GM21360 (cell line): ENCODE data around the gene TNS3.
A peak's percentile ranks its signal among the peaks of the same experiment; 100 is the strongest.

Experiments
- ATAC-seq: cut with Tn5 transposase; IDR thresholded peaks from one replicate; pipeline ENCODE4 v1.9.1; 2021; ENCODE audit warnings: mild to moderate bottlenecking, moderate library complexity; ENCODE audit not compliant: unreplicated experiment

Gene TNS3

DNA sequence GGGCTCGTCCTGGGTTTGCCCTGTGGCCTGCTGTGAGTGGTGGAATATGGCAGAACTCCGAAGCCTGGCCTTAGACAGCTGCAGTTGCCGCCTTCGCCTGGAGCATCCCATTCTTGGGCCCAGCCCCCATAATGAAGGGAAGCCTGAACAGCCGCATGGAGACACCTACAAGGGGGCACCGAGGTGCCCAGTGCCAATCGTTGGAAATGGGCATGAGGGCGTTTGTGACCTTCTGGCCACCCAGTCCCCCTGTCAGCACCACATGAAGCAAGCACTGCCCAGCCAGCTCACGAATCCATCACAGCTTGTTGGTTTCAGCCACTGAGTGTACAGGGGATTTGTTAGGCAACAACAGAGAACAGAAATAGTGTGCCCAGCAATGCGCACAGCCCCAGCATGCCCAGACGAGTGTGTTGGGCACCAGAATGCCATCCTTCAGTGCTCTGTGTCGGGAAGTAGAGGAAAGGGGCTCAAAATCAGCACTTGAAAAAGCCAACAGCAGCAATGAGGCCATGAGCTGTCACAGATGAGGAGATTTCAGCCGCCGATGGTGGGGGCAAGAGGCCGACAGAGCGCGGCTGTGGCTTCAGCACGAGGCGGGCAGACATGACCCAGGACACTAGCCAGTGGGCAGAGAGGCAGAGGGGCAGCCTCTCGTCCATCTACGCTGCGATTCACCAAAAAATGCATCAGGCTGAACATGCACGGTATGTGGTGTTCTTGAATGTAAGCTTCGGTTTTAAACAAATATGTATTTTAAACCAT lies 91.2 kb downstream of the TNS3 start:
- ATAC-seq, result no peak

DNA sequence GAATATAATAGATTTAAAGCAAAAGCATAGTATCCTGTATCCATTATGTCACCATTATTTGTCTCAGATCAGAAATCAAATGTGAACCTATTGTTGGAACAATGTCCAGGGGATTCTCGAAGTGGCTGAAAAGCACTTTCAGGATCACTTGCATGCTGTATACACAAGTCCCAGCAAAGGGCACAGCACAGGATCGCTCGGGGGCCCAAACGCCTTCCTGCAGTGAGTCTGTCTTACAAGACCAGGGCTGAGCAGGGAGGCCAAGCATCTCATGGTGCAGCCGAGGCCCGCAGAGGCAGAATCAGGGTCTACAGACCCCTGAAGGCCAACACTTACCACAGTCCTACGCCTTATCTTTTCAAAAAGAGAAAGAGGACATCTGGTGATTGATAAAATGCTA lies 92.3 kb downstream of the TNS3 start:
- ATAC-seq, result no peak

DNA sequence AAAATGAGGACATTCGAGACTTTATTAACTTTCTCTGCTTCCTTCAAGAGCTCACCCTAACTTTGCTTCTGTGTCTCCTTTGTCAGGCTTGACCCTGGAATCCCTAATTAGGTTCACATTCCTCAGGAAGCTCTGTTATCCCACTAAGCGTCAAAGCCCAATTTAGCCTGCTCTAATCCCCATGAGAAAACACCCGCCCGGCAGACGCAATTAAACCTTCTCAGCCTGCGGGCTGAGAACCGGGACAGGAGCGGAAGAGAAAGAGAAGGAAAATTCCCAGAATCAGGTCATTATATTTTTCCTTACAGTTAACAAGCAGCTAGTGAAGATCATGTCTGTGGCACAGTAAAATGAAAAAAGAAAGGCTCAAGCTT lies 93.0 kb downstream of the TNS3 start:
- ATAC-seq, result no peak

DNA sequence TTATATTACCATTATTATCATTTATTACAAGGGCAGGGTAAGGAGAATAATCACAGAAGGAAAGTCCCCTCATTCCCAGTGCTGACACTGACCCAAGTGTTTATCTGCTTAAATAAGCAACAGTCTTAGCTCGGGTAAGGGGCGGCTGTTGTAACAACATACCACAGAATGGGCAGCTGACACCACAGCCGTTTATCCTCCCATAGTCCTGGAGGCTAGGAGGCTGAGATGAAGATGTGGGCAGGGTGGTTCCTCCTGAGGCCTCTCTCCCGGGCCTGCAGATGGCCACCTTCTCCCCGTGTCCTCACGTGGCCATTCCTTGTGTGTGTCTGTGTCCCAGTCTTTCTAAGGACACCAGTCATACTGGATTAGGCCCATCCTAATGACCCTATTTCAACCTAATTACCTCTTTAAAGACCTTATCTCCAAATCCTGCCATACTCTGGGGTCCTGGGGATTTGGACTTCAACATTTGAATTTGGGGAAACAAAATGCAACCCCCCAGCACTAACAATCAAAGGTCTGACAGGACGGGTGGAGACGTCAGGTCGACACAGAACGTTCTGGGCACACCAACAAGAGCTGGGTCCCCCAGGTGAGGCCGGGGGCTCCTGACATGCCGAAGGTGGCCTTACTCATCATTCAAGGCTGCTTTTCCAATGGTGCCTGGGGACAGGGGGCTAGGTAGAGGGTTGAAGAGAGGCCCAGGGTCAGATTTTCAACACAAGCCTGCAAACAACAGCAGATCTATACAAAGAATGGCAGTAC lies 93.5 kb downstream of the TNS3 start:
- no peak for ATAC-seq

DNA sequence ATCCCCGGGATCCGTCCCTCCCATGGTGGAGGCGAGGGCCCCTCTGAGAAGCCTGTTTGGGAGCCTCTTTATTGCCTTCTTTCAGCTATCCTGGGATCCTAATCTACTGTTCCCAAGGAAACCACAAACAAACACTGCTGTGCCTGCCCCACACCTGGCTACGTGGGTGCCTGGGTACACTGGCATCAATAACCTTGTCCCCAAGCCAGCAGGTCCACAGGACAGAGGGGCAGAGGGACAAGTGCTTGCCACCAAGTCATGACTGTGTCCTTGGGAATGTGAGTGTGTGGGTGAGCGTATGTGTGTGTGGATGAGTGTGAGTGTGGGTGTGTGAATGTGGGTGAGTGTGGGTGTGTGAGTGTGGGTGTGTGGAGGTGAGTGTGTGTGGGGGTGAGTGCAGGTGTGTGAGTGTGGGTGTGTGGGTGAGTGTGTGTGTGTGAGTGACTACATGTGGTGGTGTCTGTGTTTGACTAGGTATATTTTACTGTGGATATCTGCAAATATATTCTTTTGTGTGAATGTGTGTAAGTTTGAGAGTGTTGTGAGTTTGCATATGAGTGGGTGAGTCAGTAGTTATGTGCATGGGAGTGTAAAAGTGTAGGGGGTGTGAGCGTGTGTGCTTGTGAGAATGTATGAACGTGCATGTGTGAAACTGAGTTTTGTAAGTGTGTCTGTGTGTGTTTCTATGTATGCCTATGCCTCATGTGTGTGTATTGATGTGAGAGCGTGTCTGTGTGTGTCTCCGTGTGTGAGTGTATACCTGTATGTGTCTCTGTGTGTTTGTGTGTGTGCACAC lies 96.1 kb downstream of the TNS3 start:
- ATAC-seq, result no peak

DNA sequence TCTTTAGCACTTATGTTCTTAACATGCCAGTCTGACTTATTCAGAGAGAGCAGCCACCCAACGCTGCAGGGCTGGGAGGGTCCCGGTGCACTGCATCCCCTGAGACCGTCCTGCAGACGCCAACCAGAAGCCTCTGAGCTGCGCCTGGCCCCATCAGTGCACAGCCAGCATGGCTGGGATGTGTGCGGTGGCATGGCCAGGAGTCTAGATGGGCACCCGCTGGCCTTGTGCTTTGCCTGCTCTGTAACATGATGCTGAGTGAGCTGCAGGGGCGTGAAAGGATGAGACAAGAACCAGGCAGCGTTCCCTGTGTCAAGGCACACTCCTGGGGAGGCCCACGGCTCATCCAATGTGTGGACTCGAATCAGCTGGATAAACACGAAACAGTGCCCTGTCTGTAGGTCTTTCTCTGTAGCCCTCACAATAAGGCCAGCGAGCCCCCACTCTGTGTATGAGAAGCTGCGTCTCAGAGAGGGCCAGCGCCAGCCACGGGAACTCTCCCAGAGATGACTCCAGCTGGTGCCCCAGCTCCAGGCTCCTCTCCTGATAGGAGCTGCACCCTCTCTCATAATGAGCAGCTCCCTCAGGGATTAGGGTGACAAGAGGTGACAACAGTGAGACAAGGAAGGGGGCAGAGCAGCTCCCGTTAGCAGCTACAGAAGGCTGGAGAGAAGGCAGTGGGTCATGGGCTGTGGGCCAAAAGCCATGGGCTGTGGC lies 96.8 kb downstream of the TNS3 start:
- ATAC-seq, result no peak

DNA sequence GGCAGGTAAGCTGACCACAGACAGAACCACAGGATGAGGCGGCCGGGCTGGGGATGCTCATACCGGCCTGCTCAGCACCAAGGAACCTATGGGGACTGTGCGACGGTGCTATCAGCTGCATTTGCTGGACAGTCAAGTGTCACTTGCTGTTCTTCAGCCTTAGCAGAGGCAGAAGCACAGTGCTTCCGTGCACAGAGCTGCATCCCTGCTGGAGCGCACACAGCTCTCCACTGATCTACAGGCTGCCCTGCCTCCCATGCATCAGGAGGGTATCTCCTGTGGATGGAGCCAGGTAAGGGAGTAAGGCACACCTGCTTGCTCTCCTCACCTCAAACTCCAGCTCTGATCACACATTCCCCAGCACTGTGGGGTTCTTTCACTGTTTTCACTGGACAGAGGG lies 97.5 kb downstream of the TNS3 start:
- ATAC-seq, result no peak

DNA sequence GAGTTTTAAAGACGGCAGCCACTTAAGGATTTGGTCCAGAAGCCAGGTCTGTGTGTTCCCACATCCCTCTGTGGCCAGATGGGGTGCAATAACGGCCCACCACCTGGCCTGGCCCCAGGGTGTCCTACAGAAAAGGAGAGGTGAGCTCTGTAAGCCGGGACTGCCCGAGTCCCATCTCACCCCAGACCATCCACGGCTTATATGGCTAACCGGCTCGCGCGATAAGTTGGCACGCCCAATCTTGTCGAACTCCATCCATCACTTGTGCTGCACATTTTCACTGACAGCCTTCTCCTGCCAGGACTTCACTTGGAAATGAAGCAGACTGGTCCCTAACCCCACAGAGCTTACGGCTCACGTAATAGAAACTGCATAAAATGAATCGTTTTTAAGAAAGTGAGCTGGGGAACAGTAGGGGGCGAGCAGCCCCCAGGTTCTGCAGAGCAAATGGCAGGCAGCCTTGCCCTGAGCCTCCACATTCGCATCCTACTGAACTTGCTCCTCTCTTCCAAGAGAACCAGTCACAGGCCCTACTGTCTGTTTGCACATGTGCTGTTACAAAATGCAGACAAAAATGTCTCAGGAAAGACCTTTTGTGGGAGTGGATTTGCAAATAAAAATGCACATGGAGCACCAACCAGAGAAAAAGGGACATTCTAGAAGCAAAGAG lies 98.2 kb downstream of the TNS3 start:
- no peak for ATAC-seq

DNA sequence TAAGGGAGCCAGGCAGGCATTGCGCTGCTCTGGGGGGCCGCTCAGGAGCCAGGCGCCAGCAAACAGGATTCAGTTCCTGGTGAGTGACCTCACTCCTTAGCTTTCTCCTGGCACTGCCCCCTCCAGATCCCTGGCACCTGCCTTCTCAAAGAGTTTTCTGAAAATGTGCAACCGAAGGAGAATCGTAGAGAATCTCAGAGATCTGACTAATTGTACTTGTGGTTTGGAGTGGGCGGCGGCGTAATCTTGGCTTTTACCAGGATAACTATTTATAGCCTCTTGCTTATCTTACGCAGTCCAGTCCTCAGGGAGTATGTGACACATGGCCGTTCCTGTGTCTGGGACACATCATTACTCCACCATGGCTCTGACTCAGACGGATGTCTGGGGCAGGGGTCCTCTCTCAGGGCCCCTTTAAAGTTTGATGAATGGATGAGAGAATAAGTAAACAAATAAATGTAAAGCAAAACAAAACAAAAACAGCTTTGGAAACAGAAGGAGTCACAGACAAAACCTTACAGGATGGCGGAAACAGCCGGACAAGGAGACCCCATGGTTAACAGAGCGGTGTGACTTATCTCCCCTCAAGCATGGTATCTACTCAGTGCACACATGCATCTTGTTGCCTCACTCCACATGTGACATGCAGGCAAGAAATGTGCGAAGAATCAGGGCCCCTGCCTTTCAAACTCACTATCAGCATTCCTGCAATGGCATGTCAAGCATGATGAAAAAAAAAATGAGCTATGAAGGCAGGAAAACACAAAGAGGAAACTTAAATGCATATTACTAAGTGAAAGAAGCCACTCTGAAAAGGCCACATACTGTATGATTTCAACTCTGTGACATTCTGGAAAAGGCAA lies 99.7 kb downstream of the TNS3 start:
- ATAC-seq, result peak; percentile 45

DNA sequence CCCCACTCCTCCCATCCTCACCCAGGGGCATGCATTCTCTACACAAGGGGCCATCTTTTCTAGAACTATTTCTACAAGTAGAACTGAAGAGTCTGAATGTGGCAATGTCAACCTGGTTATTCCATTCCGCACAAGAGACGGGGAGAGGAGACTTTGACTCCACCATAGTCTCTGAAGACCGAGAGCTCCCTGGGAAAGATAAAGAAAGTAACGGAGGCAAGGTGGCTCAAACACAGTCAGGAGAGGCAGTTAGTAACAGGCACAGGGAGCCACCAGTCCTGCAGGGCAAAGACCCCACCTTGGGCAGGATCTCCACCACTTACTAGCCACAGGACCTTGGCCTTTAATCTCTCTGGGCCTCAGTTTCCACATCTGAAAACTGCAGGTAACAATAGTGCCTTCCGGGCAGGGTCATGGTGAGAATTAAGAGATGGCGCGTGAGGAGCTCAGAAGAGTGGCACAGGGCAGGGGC lies 100.3 kb downstream of the TNS3 start:
- no peak for ATAC-seq

DNA sequence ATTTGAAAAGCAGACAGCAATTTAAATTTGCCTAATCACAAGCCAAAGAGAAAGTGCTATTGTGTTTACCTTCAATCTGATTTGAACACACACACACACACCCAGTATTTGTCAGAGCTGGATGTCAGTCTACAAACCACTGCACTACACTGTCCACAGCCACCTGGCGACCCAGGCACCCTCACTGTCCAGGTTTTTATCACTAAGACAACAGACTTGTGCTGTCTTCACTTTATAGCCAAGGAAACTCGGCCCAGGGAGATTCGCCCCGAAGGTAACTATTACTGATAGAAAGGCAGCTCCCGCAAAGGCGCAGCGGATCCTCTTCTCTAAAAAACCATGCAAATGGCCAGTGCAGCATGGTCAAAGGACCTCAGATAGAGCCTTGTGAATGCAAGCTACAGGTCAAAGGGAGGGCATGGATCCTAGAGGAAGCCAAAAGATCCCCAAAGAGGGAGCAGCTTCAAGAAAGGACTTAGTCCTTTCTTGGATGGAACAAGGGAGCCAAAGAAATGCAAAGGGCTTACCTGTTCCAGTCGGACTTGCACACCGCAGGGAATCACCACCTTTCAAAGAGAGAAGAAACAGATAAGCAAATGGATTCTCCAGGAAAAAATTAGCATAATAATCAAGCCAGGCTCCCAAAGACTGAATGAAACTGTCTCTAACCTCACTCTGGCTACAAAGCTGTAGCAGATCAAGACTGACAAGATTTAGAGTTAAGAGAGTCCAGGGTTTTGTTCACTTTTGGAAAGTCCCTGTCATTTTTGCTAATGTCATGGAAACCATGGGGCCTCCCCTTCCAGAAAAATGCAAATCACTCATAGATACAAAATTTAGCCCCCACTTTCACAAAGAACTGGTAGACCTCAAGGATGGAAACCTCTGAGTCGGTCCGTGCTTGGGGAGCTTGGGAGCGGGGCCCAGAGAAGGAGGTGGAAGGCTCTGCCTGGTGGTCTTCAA lies 101.1 kb downstream of the TNS3 start:
- ATAC-seq, result peak; percentile 59

DNA sequence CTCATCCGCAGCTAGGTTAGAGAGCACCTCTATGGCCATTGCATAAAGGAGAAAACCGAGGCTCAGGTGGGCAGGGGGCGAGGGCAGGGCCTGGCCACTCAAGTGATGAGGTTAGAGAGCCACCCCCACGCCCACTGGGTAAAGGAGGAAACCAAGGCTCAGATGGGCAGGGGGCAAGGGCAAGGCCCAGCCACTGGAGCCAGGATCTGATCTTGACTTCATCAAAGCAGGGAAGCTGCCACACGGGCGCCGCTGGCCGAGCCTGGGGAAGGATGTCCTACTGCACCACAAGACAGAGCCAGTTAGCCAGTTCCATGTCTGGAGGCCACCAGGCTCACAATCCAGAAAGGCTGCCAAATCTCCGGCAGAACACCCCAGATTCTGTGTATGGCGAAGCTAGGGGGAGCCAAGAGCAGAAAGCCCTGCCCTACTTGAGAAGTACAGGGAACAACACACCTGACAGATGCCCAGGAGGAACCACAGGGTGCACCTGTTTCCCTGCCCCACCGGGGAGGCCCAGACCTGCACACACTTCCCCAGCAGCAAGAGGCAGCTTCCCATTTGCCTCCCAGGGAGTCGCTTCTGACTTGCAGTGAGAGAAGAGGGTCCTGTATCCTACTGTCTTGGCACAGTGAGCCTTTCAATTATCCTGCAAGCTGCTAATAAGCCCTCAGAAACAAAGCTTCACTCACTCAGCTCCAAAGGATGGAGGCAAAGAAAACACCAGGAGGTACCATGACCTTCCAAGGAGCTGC lies 101.9 kb downstream of the TNS3 start:
- ATAC-seq, result no peak

DNA sequence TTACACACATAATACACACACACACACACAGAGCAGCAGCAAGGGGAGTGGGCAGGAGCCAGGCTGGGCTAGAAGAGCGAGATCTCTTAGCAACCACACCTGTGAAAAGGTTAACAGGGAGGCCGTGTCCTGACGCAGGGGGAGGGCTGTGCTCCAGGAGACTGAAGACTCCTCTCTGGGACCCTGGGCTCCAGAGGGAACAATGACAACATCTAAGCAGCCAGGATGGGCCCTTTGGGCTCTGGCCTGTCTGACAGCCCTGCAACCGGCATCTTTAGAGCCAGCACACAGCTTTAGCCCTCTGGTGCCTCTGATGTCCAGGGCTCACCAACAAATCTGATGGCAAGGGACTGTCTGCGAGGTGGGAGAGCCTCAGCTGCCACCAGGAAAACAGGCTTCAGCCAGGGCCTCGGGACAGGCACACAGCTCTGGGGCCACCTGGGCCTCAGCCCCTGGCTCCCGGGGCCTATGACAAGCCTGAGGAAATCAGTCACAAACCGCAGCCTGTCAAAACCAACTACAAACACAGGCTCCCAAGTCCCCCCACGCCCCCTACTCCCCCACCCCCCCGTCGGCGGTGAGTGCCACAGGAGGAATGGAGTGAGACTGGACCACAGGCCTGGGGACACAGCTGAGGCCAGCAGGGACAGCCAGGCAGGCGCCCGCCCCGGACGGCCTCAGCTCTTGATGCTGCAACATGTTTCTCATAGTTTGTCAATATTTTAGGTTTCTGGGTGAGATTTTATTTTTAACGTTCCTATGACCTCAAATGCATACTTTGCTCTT lies 102.8 kb downstream of the TNS3 start:
- ATAC-seq, result no peak

DNA sequence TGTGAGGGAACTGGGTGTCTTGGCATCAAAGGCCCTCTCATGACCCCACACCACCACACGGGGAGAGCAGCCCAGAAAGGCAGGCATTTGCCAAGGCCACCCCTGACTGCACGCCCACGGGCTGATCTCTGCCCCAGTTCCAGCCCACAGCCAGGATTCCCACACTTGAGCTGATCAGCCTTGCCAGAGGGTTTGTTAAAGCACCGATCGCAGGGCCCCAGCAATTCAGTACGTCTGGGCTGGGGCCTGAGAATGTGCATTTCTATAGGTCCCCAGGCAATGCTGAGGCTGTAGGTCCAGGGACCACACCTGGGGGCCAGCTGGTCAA lies 103.9 kb downstream of the TNS3 start:
- ATAC-seq, result no peak

DNA sequence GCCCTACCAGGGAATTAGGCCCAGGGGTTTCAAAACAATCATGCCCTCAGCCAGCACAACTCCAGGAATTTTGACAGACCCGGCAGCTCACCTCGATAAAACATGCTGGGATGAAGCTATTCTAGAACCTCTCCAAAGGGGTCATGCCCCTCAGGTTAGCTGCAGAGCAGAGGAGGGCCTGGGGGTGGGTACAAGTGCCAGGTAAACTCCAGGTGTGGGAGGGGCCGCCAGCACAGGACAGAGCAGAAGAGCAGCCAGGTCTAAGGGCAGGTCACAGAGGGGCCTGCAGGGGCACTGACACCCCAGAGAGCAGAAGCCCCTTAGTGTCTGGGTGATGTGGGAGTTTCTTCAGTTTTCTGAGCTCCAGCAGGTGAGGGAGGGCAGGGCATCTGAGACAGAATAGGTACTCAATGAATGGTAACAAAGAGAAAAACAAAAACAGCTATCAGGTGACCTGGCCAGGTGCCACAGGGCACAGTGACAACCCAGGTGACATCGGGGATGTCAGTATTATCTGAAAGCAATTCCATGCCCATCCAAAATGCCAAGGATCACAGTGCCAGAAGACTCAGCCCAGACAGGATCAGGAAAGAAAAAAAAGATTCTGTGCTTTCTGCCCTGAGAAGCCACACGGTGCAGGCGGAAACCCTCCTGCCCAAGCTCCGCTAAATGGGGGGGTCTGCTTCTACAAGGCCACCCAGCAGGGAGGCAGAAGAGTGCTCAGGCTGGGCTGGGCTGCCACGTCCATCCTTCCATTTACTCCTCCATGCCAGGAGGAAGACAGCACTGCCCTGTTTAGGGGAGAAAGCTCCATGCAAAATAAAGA lies 104.5 kb downstream of the TNS3 start:
- no peak for ATAC-seq

DNA sequence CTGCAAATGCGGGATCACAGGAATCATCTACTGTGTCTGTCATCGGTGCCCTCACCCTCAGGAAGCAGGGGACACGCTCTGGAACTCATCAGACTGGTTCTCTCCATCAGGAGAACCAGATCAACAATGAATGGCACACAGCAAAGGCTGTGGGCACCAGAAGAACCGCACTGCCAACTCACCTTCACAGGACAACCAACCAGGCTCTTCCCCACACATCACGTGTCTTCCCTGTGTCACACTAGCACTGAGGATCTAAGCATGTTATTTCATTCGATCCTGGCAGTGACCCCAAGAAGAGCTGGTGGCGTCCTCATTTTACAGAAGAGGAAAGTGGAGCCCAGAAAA lies 106.1 kb downstream of the TNS3 start:
- no peak for ATAC-seq
